Omental fat pad (tissue), 4 donors: Measurements from ENCODE around the gene TMEM156. TPM values are rescaled to one million over a fixed set of nuclear protein-coding genes. Genes with fewer than 3 reads are reported as not detected.
"Not testable (repeated sequence)": the region's sequence is repeated elsewhere in the genome, so short reads cannot be mapped to it uniquely, and the experiment has no call there.

Source experiments
- ATAC-seq: fragments of 150-250 bp; one replicate; pipeline ENCODE4 v1.9.1; 2016; ENCODE audit warnings: mild to moderate bottlenecking, moderate library complexity; ENCODE audit not compliant: low FRiP score
- DNase-seq: peaks from one replicate; pipeline ENCODE4 v3.0.0-alpha.2; 2019; ENCODE audit warnings: low spot score
- CTCF ChIP-seq, 3 donors: fragments of 450-650 bp; IDR thresholded peaks; one replicate each; pipeline ENCODE4 v1.5.1; 2016 to 2017; ENCODE audit warnings: antibody characterized with exemption in 3 of 3, mild to moderate bottlenecking in 3 of 3, moderate library complexity in 2 of 3
- total RNA-seq, 4 donors: library from RNA; depleted of rRNA; stranded (reverse); fragments of >200 nt; gene quantifications; one replicate each; pipeline ENCODE4 v1.1.0, GENCODE V29; 2016

The TMEM156 gene
- total RNA-seq, 4 donors from 2014 or later = 0.82 TPM; not detected in 3

GRCh38 chr4:39043861-39044363, 11.7 kb upstream of the TMEM156 start:
- TF ChIP-seq CTCF (IDR thresholded peaks at IDR 0.05) = no peak
- DNase-seq = no peak
- ATAC-seq = peak; percentile 20

DNA sequence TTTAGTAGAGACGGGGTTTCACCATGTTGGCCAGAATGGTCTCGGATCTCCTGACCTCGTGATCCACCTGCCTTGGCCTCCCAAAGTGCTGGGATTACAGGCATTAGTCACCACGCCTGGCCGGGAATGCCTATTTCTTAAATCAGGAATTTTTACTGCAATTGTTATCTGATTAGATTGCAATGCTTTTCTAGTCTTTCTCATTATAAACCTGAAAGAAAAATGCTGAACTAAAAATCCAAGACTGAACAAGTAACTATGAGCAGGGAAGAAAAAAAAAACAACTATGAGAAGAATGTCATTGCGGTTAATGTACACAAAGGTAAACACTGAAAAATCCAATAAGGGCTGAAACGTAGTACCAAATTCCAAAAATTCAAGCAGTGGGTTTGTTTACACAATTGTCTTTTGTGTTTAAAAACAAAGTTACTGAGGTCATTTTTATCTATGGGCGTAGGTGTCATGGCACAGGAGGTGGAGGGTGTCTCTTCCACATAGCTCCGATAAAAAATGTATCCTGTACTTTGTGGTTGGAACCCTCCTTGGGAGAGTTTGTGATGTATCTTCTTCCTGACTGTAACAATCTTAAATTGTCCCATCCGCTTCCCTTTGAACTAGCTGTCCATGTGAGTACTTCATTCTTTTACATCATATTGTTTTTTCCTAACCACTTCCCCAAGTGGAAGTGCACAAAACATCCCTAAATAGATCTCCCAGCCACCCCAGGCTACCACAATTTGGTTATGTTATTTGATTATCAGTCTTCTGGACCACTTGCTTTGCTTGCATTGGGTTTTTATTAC, 11.1 kb upstream of the TMEM156 start:
- DNase-seq (no peak), ATAC-seq (no peak)
- TF ChIP-seq CTCF (IDR thresholded peaks at IDR 0.05) = no peak

DNA sequence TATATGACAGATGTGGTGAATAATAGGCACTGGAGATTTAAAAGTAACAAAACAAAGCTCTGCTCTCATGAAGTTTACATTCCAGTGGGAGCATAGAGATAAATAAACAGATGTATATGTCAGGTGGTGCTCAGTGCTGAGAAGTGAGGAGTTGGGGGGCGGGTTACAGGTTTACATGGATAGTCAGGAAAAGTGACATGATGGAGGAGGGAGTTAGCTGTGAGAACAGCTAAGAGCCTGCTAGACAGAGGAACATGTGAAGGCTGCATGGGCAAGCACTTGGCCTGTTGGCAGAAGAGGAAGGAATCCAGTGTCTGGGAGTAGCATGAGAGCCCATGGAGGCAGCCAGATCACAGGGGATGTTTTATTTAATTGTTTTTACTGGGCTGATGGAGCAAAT, 10.2 kb upstream of the TMEM156 start:
- no peak for ATAC-seq
- TF ChIP-seq CTCF (IDR thresholded peaks at IDR 0.05) = no peak
- DNase-seq = no peak

- ATAC-seq (no peak), DNase-seq (no peak)
- no peak for TF ChIP-seq CTCF (IDR thresholded peaks at IDR 0.05)
These were observed 6.9 kb upstream of the TMEM156 start for GRCh38 chr4:39039108-39039507.

DNA sequence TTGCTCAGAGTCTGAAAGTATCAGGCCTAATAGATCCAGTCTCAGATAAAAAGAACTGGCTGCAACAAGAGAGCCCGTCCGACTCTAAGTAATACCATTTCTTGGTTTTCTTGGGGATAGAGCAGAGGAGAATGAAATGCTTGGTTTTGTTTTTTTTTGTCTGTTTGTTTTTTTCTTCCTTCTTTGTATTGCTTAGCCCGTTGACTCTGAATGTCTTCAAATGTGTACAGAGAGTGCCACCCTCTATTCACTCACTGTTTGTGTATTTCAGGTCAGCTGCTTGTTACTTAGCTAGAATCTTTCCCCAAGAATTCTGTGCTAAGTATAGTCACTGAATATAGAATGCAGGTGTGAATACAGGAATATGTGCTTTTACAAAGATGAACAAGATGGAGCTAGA, 5.7 kb upstream of the TMEM156 start:
- no peak for ATAC-seq
- no peak for DNase-seq

DNA sequence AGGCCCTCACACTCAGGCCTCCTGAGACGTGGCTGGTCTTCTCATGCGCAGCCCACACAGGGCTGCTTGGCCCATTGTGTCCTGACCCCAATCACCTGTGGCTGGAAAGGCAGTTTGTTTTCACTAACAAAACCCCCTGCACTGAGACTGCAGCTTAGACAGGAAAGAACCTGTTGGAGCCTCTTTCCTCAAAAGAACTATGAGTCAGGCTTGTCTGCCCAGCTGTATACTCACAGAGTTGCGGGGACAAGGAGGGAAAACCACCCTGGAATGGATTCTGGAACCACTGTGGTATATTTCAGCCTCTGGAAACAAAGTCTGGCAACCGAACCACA, 5.2 kb upstream of the TMEM156 start:
- no peak for TF ChIP-seq CTCF (IDR thresholded peaks at IDR 0.05)
- DNase-seq (no peak), ATAC-seq (peak; percentile 15)

More for the DNA sequence above, 5.7 kb upstream of the TMEM156 start:
- TF ChIP-seq CTCF (IDR thresholded peaks at IDR 0.05) = no peak

DNA sequence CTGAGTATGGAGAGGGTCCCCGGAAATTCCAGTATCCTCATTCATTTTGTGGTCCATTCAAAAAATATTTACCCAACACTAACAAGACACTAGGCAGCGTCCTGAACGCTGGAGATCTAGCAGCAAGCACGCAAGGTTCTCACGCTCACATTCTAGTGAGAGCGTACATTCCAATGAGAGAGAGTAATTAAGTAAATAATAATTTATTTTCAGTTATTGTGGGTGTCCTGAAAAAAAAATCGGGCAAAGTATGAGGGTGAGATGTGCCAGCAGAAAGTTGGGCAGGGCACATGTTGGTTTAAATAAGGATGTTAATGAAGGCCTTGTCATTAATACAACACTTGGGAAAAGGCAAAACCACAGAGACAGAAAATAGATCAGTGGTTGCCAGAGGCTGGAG, 4.0 kb upstream of the TMEM156 start:
- ATAC-seq (no peak), DNase-seq (no peak)
- no peak for TF ChIP-seq CTCF (IDR thresholded peaks at IDR 0.05)

DNA sequence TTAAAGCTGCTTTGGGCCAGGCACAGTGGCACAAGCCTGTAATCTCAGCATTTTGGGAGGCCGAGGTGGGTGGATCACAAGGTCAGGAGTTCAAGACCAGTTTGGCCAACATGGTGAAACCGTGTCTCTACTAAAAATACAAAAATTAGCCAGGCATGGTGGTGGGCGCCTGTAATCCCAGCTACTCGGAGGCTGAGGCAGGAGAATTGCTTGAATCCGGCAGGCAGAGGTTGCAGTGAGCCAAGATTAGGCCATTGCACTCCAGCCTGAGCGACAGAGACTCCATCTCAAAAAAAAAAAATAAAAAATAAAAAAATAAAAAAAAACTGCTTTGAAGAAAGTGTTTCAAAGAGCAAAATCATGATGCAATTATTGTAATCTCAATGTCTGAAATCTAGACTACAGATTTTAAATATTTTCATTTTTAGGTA, 604 bp downstream of the TMEM156 start:
- ATAC-seq, DNase-seq: not testable (repeated sequence)
